ENCODE measurements around the gene BRI3. TPM values are rescaled to one million over a fixed set of nuclear protein-coding genes. Genes with fewer than 3 reads are reported as not detected.

Gene BRI3
- total and polyA plus RNA-seq, 2 of the 8 experiments (the other 6 are each of a cell fraction or from before 2014, with no cell fraction given) = 77.5 to 93.4 TPM

GRCh38 chr7:98322331-98323270 is 41.1 kb downstream of the BRI3 start:
- no peak overlapping the region for H4K8ac ChIP-seq (ENCODE audit: extremely low read depth, insufficient read depth, low read length)
- 85% methylated on average over 23 of the region's 24 CpGs; no CpG with 5 or more reads in 1 of the 2 experiments for WGBS, 2 experiments (ENCODE audit: extremely low coverage in 1 of 2, insufficient coverage in 1 of 2, insufficient read length in 1 of 2, insufficient replicate concordance in 2 of 2, low coverage in 1 of 2, low lambda C conversion rate in 2 of 2, missing lambda C conversion rate in 1 of 2)
- peaks cover 4 to 17% (median 10%) of the 10 kb centered on the region in 4 experiments for H3K4me1 ChIP-seq (replicated peaks in 1 of 4; ENCODE audit: control insufficient read depth in 3 of 4, insufficient read depth in 4 of 4, low read length in 3 of 4)
- peak overlapping the region in 1 of 2 experiments; percentile 83; a peak in 1 of 4 replicates for H3K4me2 ChIP-seq (ENCODE audit: insufficient read depth in 1 of 2, low read depth in 2 of 2, low read length in 2 of 2)
- no peak overlapping the region; the same call in 1 of the 2 replicates for H2AK5ac ChIP-seq (ENCODE audit: low read depth, low read length)
- POLR2A ChIA-PET (ENCODE audit: partially characterized antibody) = interaction anchor here (0.9 to 2.6 kb wide), 4 partner anchors 9 to 78 kb away, joined by 3 to 16 read pairs (median 4); partner anchors contain the start of gene BAIAP2L1
- no peak overlapping the region; a peak in 1 of 8 replicates for H3K4me3 ChIP-seq (ENCODE audit: extremely low read depth in 1 of 4, insufficient read depth in 2 of 4, low read depth in 3 of 4, low read length in 4 of 4)
- FAIRE-seq (no peak), DNase-seq (ENCODE audit: low read depth in 1 of 2, low spot score in 2 of 2) (no peak)
- no peak overlapping the region for H3K23ac ChIP-seq (ENCODE audit: insufficient read length)
- H4K20me1 ChIP-seq (replicated peaks in 1 of 2; ENCODE audit: control insufficient read depth in 1 of 2, insufficient read depth in 2 of 2, low read length in 2 of 2) = peaks cover 4 to 6% of the 10 kb centered on the region in 2 experiments
- H3K23me2 ChIP-seq (ENCODE audit: low read depth, low read length) = no peaks in the 10 kb centered on the region
- CTCF ChIA-PET (ENCODE audit: partially characterized antibody) = interaction anchor here (0.5 to 6.9 kb wide), 13 partner anchors 8 to 556 kb away, joined by 3 to 48 read pairs (median 3); partner anchors contain the start of genes BAIAP2L1 and TRRAP
- H3K36me3 ChIP-seq (ENCODE audit: control insufficient read depth in 2 of 4, insufficient read depth in 4 of 4, low read length in 3 of 4) = peaks cover 0 to 2% (median 0%) of the 10 kb centered on the region in 4 experiments; a peak in 1 of 8 replicates
- no peak overlapping the region; the same call in 1 of the 2 replicates for H3K27ac ChIP-seq (ENCODE audit: low read depth, low read length)
- no peak overlapping the region for H2AFZ ChIP-seq (ENCODE audit: low read length)
- no peak overlapping the region for H2BK15ac ChIP-seq (ENCODE audit: low read length)
- no peaks in the 10 kb centered on the region for H3K27me3 ChIP-seq (replicated peaks in 1 of 4; ENCODE audit: control insufficient read depth in 3 of 4, extremely low read depth in 1 of 4, insufficient read depth in 3 of 4, low read length in 3 of 4)
- H2BK20ac ChIP-seq (ENCODE audit: low read length) = no peak overlapping the region
- no peaks in the 10 kb centered on the region; the same call in 1 of the 2 replicates for H3K79me1 ChIP-seq (ENCODE audit: low read depth, low read length)
- H3K14ac ChIP-seq (ENCODE audit: insufficient read length) = no peak overlapping the region
- H2BK120ac ChIP-seq (replicated peaks; ENCODE audit: low read depth, low read length) = no peak overlapping the region
- H4K91ac ChIP-seq (replicated peaks; ENCODE audit: insufficient read length, low read length) = no peak overlapping the region
- H2BK12ac ChIP-seq (ENCODE audit: low read depth, low read length) = peak overlapping the region; percentile 4; the same call in 1 of the 2 replicates
- no peak overlapping the region for H3K9ac ChIP-seq (replicated peaks in 1 of 4; ENCODE audit: extremely low read depth in 1 of 4, low read depth in 3 of 4, low read length in 3 of 4)
- no peak overlapping the region for H4K5ac ChIP-seq (ENCODE audit: insufficient read length, low read depth, low read length)
- 0 out of 2 replicates have a peak overlapping the region, but pooled peaks have one; percentile 24 for H2BK5ac ChIP-seq (ENCODE audit: low read depth, low read length)
- H3K79me2 ChIP-seq (ENCODE audit: control insufficient read depth in 1 of 2, insufficient read depth in 2 of 2, low read length in 2 of 2) = peaks cover 0 to 41% of the 10 kb centered on the region in 2 experiments; a peak in 2 of 4 replicates
- H3K4ac ChIP-seq (replicated peaks; ENCODE audit: insufficient read length, low read depth, low read length) = no peak overlapping the region
- H3K56ac ChIP-seq (replicated peaks; ENCODE audit: insufficient read length, low read depth, low read length) = no peak overlapping the region
- peak in 2 of 3 experiments; percentile 28 to 37; a peak in 2 of 4 replicates for TF ChIP-seq CTCF (IDR thresholded peaks at IDR 0.05; ENCODE audit: control extremely low read depth in 1 of 3, insufficient read depth in 1 of 3, low read depth in 1 of 3, low read length in 3 of 3)
- TF ChIP-seq RAD21 (IDR thresholded peaks at IDR 0.05 in 1 of 2, conservative IDR thresholded peaks at IDR 0.05 in 1 of 2; ENCODE audit: low read depth in 2 of 2, low read length in 2 of 2) = peak; percentile 53 to 54
- TF ChIP-seq POU5F1 (IDR thresholded peaks at IDR 0.05; ENCODE audit: low read depth, low read length) = no peak
- peaks cover 0 to 4% of the 10 kb centered on the region in 2 experiments; a peak in 1 of 4 replicates for H3K9me3 ChIP-seq (ENCODE audit: insufficient read depth in 2 of 2, low read depth in 1 of 2, low read length in 1 of 2)
- H3K18ac ChIP-seq (ENCODE audit: extremely low read depth, low read length) = no peak overlapping the region; the same call in 1 of the 2 replicates
